ENCODE measurements around the gene FAM13A. TPM values are rescaled to one million over a fixed set of nuclear protein-coding genes. Genes with fewer than 3 reads are reported as not detected.

The FAM13A gene
- total RNA-seq, 1 experiment from 2014 or later: 16.7 TPM

- DNase-seq (ENCODE audit: low read depth): no peak
- in situ Hi-C loops (cut with HindIII; ENCODE audit: low pct_unique_long_range_greater_than_20kb, low sequenced_read_pairs): no loop called here
Measured at GRCh38 chr4:88981556-88981955, 75.4 kb downstream of the FAM13A start.

DNA sequence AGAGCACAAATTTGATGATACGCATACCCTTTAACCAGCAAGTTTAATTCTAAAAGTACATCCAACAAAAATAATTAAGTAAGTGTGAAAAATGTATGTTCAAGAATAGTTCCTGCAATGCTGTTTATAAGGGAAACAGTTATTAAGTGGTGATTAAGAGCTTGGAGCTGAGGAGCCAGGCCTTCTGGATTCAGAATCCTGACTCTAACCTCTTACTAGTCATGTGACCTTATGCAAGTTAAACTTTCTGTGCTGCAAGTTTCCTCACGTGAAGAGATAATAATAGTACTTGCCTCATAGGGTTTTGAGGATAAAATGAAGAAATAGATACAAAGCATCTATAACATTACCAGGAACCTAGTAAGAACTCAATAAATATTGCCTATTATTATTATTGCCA is 77.7 kb downstream of the FAM13A start:
- no peak for DNase-seq (ENCODE audit: low read depth)
- in situ Hi-C loops (cut with HindIII; ENCODE audit: low pct_unique_long_range_greater_than_20kb, low sequenced_read_pairs): no loop called here

DNA sequence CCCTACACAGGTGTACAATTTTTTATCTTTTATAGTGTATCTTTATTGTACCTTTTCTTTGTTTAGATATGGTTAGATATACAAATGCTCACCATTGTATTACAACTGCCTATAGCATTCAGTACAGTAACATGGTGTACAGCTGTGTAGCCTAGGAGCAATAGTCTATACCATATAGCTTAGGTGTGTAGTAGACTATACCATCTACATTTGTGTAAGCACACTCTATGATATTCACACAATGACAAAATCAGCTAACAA is 80.3 kb downstream of the FAM13A start:
- in situ Hi-C loops (cut with HindIII; ENCODE audit: low pct_unique_long_range_greater_than_20kb, low sequenced_read_pairs): no loop called here
- DNase-seq (ENCODE audit: low read depth): no peak

DNA sequence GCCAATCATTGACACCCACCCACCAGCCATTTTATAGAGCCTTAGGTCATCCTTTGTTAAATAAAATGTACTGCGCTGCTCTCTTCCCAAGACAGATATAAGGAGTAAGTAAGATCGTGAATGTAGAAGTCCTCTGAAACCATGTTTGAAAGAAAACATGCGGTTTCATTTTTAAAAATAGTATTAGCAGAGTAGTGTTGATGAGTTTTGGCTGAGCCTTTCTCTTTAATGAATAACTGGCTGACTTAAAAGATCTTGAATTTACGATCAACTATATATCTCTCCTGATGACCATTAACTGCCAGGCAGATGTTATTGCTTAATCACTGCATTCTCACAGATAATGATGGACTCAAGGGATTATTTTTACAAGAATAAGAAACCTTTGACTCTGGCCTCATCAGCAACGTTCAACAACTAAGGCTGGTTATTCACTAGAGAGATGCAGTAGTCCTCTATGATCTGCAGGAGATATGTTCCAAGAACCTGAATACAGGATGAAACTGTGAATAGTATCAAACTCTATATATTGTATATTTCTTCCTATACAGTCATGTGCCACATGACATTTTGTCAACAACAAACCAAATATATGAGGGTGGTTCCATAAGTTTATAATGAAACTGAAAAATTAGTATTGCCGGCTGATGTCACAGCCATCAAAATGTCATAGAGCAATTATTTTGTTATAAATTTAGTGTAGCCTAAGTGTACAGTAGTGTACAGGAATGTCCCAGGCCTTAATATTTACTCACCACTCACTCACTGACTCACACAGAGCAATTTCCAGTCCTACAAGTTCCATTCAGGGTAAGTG is 80.8 kb downstream of the FAM13A start:
- DNase-seq (ENCODE audit: low read depth): no peak
- in situ Hi-C loops (cut with HindIII; ENCODE audit: low pct_unique_long_range_greater_than_20kb, low sequenced_read_pairs): no loop called here

DNA sequence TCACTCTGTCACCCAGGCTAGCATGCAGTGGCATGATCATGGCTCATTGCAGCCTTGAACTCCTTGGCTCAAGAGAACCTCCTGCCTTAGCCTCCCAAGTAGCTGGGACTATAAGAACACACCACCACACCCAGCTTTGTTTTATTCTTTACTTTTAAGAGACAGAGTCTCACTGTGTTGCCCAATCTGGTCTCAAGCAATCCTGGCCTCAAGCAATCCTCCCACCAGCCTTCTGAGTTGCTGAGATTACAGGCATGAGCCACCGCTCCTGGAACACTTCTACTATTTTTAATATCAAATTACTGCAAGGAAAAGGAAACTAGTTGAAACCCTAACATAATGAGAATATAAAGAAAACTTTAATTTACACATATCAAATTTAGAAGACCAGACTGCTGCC is 85.4 kb downstream of the FAM13A start:
- DNase-seq (ENCODE audit: low read depth): no peak
- in situ Hi-C loops (cut with HindIII; ENCODE audit: low pct_unique_long_range_greater_than_20kb, low sequenced_read_pairs): no loop called here

GRCh38 chr4:88969746-88970145 is 87.2 kb downstream of the FAM13A start:
- DNase-seq (ENCODE audit: low read depth): no peak
- in situ Hi-C loops (cut with HindIII; ENCODE audit: low pct_unique_long_range_greater_than_20kb, low sequenced_read_pairs): no loop called here

DNA sequence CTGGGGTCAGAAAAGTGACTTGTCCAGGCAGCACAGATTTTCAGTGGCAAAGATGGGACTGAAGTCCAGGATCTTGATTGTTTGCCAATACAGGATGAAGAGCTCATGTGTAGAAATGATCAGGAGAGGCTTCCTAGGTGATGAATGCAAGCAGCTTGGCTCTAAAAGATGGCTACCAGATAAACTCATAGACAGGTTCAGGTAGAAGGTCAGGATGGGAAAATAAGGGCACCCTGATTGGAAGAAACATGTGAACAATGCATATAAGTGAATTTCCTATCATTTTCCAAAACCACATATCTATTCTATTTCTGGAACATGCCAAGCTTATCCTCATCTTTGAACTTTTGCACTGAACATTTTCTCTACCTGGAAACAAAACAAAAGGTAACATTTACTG is 87.7 kb downstream of the FAM13A start:
- DNase-seq (ENCODE audit: low read depth): no peak
- in situ Hi-C loops (cut with HindIII; ENCODE audit: low pct_unique_long_range_greater_than_20kb, low sequenced_read_pairs): no loop called here

- in situ Hi-C loops (cut with HindIII; ENCODE audit: low pct_unique_long_range_greater_than_20kb, low sequenced_read_pairs): no loop called here
- no peak for DNase-seq (ENCODE audit: low read depth)
Measured at GRCh38 chr4:88967883-88968331, 89.1 kb downstream of the FAM13A start.

DNA sequence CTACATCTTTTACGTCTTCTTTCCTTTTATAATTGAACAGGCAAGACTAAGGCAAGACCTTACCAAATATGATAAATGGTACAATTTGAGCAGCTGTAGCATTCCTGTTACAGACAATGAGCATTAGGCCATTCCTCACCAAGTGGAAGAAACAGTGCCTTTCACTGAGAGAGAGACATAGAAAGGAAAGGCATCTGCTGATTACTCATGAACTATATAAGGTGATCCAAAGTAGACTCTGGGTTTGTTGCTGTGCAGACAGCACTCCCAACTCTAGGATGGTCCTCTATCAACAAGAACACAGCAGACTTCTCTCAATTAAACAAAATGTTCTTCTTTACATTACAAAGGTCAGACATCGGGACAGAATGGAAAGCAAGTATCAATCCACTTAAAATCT is 91.9 kb downstream of the FAM13A start:
- in situ Hi-C loops (cut with HindIII; ENCODE audit: low pct_unique_long_range_greater_than_20kb, low sequenced_read_pairs): no loop called here
- DNase-seq (ENCODE audit: low read depth): no peak

DNA sequence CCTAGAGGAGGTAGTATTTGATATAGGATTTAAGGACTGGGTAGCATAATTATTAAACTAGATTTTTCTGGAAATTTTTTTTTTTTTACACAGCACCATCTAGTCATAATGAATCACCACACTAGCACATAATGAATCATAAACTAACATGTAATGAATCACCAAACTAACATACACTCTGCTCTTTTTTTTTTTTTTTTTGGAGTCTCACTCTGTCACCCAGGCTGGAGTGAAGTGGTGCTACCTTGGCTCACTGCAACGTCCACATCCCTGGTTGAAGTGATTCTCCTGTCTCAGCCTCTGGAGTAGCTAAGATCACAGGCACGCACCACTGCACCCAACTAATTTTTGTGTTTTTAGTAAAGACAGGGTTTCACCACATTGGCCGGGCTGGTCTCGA is 92.5 kb downstream of the FAM13A start:
- in situ Hi-C loops (cut with HindIII; ENCODE audit: low pct_unique_long_range_greater_than_20kb, low sequenced_read_pairs): no loop called here
- DNase-seq (ENCODE audit: low read depth): peak; percentile 6

GRCh38 chr4:88963817-88964216 is 93.2 kb downstream of the FAM13A start:
- DNase-seq (ENCODE audit: low read depth): no peak
- in situ Hi-C loops (cut with HindIII; ENCODE audit: low pct_unique_long_range_greater_than_20kb, low sequenced_read_pairs): no loop called here

GRCh38 chr4:88962396-88962795 is 94.6 kb downstream of the FAM13A start:
- no peak for DNase-seq (ENCODE audit: low read depth)
- in situ Hi-C loops (cut with HindIII; ENCODE audit: low pct_unique_long_range_greater_than_20kb, low sequenced_read_pairs): no loop called here

- in situ Hi-C loops (cut with HindIII; ENCODE audit: low pct_unique_long_range_greater_than_20kb, low sequenced_read_pairs): no loop called here
- DNase-seq (ENCODE audit: low read depth): no peak
Measured at GRCh38 chr4:88960576-88960975, 96.4 kb downstream of the FAM13A start.

DNA sequence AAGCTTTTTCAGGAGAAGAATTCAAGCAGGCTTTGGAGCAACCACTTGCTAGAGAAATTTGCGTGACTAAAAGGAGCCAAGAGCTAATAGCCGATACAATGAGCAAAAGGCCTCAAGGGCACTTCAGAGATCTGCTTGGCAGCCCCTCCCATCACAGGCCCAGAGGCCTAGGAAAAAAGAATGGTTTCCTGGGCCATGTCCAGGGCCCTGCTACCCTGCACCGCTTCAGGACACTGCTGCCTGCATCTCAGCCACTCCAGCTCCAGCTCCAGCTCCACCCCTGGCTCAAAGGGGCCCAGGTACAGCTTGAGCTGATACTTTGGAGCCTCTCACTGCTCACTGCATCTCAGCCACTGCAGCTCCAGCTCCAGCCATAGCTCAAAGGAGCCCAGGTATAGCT is 98.9 kb downstream of the FAM13A start:
- DNase-seq (ENCODE audit: low read depth): no peak
- in situ Hi-C loops (cut with HindIII; ENCODE audit: low pct_unique_long_range_greater_than_20kb, low sequenced_read_pairs): no loop called here

GRCh38 chr4:88957570-88957969 is 99.4 kb downstream of the FAM13A start:
- DNase-seq (ENCODE audit: low read depth): no peak
- in situ Hi-C loops (cut with HindIII; ENCODE audit: low pct_unique_long_range_greater_than_20kb, low sequenced_read_pairs): no loop called here

DNA sequence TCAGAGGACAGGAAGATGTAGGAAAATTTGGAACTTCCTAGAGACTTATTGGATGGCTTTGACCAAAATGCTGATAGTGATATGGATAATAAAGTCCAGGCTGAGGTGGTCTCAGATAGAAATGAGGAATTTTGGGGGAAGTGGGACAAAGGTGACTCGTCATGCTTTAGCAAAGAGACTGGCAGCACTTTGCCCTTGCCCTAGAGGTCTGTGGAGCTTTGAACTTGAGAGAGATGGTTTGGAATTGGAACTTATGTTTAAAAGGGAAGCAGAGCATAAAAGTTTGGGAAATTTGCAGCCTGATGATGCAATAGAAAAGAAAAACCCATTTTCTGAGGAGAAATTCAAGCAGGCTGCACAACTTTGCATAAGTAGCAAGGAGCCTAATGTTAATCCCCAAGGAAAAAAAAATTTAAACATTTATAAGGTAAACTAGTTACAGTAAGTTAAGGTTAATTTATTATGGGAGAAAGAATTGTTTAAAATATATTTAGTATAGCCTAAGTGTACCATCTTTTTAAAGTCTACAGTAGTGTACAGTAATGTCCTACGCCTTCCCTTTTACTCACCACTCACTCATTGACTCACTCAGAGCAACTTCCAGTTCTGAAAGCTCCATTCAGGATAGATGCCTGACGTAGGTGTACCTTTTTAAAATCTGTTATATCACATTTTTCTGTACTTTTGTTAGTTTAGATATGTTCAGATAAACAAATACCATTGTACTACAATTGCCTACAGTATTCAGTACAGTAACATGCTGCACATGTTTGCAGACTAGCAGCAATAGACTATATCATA is 101.2 kb downstream of the FAM13A start:
- in situ Hi-C loops (cut with HindIII; ENCODE audit: low pct_unique_long_range_greater_than_20kb, low sequenced_read_pairs): no loop called here

DNA sequence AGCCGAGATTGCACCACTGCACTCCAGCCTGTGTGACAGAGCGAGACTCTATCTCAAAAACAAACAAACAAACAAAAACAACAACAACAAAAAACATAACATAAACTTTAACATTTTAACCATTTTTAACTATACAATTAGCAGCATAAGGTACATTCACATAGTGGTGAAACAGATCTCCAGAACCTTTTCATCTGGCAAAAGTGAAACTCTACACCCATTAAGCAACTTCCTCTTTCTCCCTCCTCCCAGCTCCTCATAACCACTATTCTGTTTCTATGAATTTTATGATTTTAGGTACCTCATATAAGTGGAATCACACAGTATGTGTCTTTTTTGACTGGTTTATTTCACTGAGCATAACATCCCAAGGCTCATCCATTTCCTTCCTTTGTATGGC is 103.6 kb downstream of the FAM13A start:
- DNase-seq (ENCODE audit: low read depth): no peak
- in situ Hi-C loops (cut with HindIII; ENCODE audit: low pct_unique_long_range_greater_than_20kb, low sequenced_read_pairs): no loop called here

More for the DNA sequence above, 101.2 kb downstream of the FAM13A start:
- DNase-seq (ENCODE audit: low read depth): no peak

DNA sequence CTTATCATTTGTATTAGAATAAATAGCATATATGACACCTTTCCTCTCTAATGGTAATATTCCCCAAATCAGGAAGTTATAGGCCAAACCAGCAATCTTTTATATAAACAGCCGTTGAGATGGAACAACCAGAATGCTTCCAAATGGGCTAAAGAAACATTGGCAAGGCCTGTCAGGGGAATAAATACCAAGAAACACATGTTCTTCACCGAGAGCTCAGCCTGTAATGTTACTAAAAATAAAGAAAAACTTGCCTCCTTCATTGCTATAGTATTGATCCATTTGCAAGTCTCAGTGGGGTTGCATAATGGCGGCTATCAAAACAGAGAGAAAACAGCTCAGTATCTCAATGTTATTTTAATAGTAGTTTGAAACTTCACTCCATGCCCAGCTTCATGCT is 104.9 kb downstream of the FAM13A start:
- in situ Hi-C loops (cut with HindIII; ENCODE audit: low pct_unique_long_range_greater_than_20kb, low sequenced_read_pairs): no loop called here

DNA sequence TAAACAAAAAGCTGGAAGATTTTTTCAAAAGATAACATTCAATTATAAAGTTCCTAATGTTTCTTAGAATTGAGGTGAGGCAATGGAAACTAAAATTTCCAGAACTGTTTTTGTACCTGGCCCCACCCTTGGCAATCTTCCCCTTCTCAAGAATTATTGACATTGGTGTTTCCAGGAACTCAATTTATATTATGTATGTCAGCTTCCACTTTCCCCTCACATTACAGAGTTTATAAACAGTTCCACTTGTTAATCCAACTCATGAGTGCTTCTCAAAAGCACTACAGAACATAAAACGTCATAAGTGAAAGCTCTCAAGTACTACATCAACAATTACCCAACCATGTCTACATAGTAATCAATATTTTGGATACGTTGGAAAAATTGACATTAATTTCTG is 107.4 kb downstream of the FAM13A start:
- in situ Hi-C loops (cut with HindIII; ENCODE audit: low pct_unique_long_range_greater_than_20kb, low sequenced_read_pairs): no loop called here
- DNase-seq (ENCODE audit: low read depth): no peak

More for the DNA sequence above, 104.9 kb downstream of the FAM13A start:
- no peak for DNase-seq (ENCODE audit: low read depth)

- no peak for DNase-seq (ENCODE audit: low read depth)
- in situ Hi-C loops (cut with HindIII; ENCODE audit: low pct_unique_long_range_greater_than_20kb, low sequenced_read_pairs): no loop called here
Measured at GRCh38 chr4:88940506-88940905, 116.5 kb downstream of the FAM13A start.
